ENCODE data around the gene HIBADH.

Gene HIBADH

GRCh38 chr7:27616186-27616491 lies 46.5 kb downstream of the HIBADH start:
- H3K27ac ChIP-seq (ENCODE audit: extremely low read depth, low read depth, low read length), result peak overlapping the region; percentile 54; the same call in 1 of the 2 replicates
- H3K9me3 ChIP-seq (ENCODE audit: control insufficient read depth, insufficient read depth, low read depth, low read length), result no peaks in the 10 kb centered on the region
- POLR2A ChIA-PET, result no interaction called here

GRCh38 chr7:27615420-27616185 lies 47.1 kb downstream of the HIBADH start:
- Histone ChIP-seq H3K27ac (ENCODE audit: extremely low read depth, low read depth, low read length) (peak overlapping the region; percentile 54; the same call in 1 of the 2 replicates), H3K9me3 (ENCODE audit: control insufficient read depth, insufficient read depth, low read depth, low read length) (no peaks in the 10 kb centered on the region), H3K4me3 (ENCODE audit: low read depth, low read length) (no peak overlapping the region), H3K36me3 (ENCODE audit: control insufficient read depth in 2 of 2, insufficient read depth in 1 of 2, low read length in 2 of 2) (peaks cover 0 to 5% of the 10 kb centered on the region in 2 experiments; a peak in 1 of 3 replicates), H3K4me1 (ENCODE audit: control insufficient read depth, insufficient read depth, low read length) (peaks cover 22% of the 10 kb centered on the region)
- ChIA-PET POLR2A (interaction anchor here (0.8 kb wide), 1 partner anchor 9 kb away, joined by 3 read pairs; no protein-coding TSS in a partner anchor), CTCF (no interaction called here)
- peak; percentile 25; the same call in 1 of the 2 replicates for TF ChIP-seq SP7 (tag by site-specific recombination; IDR thresholded peaks at IDR 0.05)
- TF ChIP-seq ZNF514 (tag by site-specific recombination; IDR thresholded peaks at IDR 0.05), result no peak
- no peak for TF ChIP-seq GLIS1 (tag by site-specific recombination; IDR thresholded peaks at IDR 0.05)
- no peak for TF ChIP-seq ZNF423 (tag by site-specific recombination; IDR thresholded peaks at IDR 0.05)
- no peak for TF ChIP-seq ZNF843 (tag by site-specific recombination; IDR thresholded peaks at IDR 0.05)
- peak; percentile 54; the same call in 1 of the 2 replicates for TF ChIP-seq ZNF629 (tag by site-specific recombination; IDR thresholded peaks at IDR 0.05)
- TF ChIP-seq SETDB1 (IDR thresholded peaks at IDR 0.05; ENCODE audit: insufficient read length, low read length), result peak; percentile 52
- peak; percentile 27; the same call in 1 of the 2 replicates for TF ChIP-seq FEZF1 (tag by site-specific recombination; IDR thresholded peaks at IDR 0.05)
- TF ChIP-seq ZFP69B (tag by site-specific recombination; IDR thresholded peaks at IDR 0.05), result no peak
- TF ChIP-seq ZNF133 (tag by site-specific recombination; IDR thresholded peaks at IDR 0.05), result no peak
- TF ChIP-seq ZNF747 (tag by site-specific recombination; IDR thresholded peaks at IDR 0.05), result no peak
- no peak for TF ChIP-seq ZNF23 (tag by site-specific recombination; IDR thresholded peaks at IDR 0.05; ENCODE audit: borderline replicate concordance)
- TF ChIP-seq, protein P1, sequence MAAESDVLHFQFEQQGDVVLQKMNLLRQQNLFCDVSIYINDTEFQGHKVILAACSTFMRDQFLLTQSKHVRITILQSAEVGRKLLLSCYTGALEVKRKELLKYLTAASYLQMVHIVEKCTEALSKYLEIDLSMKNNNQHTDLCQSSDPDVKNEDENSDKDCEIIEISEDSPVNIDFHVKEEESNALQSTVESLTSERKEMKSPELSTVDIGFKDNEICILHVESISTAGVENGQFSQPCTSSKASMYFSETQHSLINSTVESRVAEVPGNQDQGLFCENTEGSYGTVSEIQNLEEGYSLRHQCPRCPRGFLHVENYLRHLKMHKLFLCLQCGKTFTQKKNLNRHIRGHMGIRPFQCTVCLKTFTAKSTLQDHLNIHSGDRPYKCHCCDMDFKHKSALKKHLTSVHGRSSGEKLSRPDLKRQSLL (tag by site-specific recombination; IDR thresholded peaks at IDR 0.05), result peak; percentile 66; the same call in 1 of the 2 replicates
- no peak for TF ChIP-seq ZNF341 (tag by site-specific recombination; IDR thresholded peaks at IDR 0.05; ENCODE audit: low read depth)
- TF ChIP-seq HOXD13 (CRISPR knock-in tag; IDR thresholded peaks at IDR 0.05; ENCODE audit: borderline replicate concordance), result no peak
- TF ChIP-seq, protein P2, sequence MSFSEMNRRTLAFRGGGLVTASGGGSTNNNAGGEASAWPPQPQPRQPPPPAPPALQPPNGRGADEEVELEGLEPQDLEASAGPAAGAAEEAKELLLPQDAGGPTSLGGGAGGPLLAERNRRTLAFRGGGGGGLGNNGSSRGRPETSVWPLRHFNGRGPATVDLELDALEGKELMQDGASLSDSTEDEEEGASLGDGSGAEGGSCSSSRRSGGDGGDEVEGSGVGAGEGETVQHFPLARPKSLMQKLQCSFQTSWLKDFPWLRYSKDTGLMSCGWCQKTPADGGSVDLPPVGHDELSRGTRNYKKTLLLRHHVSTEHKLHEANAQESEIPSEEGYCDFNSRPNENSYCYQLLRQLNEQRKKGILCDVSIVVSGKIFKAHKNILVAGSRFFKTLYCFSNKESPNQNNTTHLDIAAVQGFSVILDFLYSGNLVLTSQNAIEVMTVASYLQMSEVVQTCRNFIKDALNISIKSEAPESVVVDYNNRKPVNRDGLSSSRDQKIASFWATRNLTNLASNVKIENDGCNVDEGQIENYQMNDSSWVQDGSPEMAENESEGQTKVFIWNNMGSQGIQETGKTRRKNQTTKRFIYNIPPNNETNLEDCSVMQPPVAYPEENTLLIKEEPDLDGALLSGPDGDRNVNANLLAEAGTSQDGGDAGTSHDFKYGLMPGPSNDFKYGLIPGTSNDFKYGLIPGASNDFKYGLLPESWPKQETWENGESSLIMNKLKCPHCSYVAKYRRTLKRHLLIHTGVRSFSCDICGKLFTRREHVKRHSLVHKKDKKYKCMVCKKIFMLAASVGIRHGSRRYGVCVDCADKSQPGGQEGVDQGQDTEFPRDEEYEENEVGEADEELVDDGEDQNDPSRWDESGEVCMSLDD (tag by site-specific recombination; IDR thresholded peaks at IDR 0.05), result no peak
- no peak for TF ChIP-seq ZBTB48 (tag by site-specific recombination; IDR thresholded peaks at IDR 0.05)
- TF ChIP-seq ZNF624 (tag by site-specific recombination; IDR thresholded peaks at IDR 0.05), result no peak
- TF ChIP-seq ZNF660 (tag by site-specific recombination; IDR thresholded peaks at IDR 0.05), result no peak
- 0 out of 2 replicates have a peak, but pooled peaks have one; percentile 30 for TF ChIP-seq ZBTB21 (tag by site-specific recombination; IDR thresholded peaks at IDR 0.05)
- TF ChIP-seq, protein P3, sequence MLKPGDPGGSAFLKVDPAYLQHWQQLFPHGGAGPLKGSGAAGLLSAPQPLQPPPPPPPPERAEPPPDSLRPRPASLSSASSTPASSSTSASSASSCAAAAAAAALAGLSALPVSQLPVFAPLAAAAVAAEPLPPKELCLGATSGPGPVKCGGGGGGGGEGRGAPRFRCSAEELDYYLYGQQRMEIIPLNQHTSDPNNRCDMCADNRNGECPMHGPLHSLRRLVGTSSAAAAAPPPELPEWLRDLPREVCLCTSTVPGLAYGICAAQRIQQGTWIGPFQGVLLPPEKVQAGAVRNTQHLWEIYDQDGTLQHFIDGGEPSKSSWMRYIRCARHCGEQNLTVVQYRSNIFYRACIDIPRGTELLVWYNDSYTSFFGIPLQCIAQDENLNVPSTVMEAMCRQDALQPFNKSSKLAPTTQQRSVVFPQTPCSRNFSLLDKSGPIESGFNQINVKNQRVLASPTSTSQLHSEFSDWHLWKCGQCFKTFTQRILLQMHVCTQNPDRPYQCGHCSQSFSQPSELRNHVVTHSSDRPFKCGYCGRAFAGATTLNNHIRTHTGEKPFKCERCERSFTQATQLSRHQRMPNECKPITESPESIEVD (tag by site-specific recombination; IDR thresholded peaks at IDR 0.05), result peak; percentile 62
- TF ChIP-seq ZNF335 (tag by site-specific recombination; conservative IDR thresholded peaks at IDR 0.05), result 0 out of 2 replicates have a peak, but pooled peaks have one; percentile 11
- TF ChIP-seq GLIS2 (tag by site-specific recombination; IDR thresholded peaks at IDR 0.05), result no peak
- TF ChIP-seq ZNF777 (tag by site-specific recombination; IDR thresholded peaks at IDR 0.05; ENCODE audit: borderline replicate concordance), result no peak
- no peak for TF ChIP-seq GLI4 (tag by site-specific recombination; IDR thresholded peaks at IDR 0.05)
- no peak for TF ChIP-seq KLF10 (tag by site-specific recombination; IDR thresholded peaks at IDR 0.05)
- TF ChIP-seq YY1 (tag by site-specific recombination; IDR thresholded peaks at IDR 0.05), result no peak
- TF ChIP-seq ZNF645 (tag by site-specific recombination; IDR thresholded peaks at IDR 0.05), result no peak

More at GRCh38 chr7:27616186-27616491, 46.5 kb downstream of the HIBADH start:
- no peak overlapping the region for H3K4me3 ChIP-seq (ENCODE audit: low read depth, low read length)
- H3K4me1 ChIP-seq (ENCODE audit: control insufficient read depth, insufficient read depth, low read length), result peaks cover 17% of the 10 kb centered on the region
- TF ChIP-seq MZF1 (tag by site-specific recombination; IDR thresholded peaks at IDR 0.05; ENCODE audit: borderline replicate concordance) (peak; percentile 83; the same call in 1 of the 2 replicates), TRIM28 (IDR thresholded peaks at IDR 0.05; ENCODE audit: borderline replicate concordance, low read length) (peak; percentile 49; the same call in 1 of the 2 replicates), SETDB1 (IDR thresholded peaks at IDR 0.05; ENCODE audit: insufficient read length, low read length) (peak; percentile 11), ZBTB17 (tag by site-specific recombination; IDR thresholded peaks at IDR 0.05) (no peak)
- CTCF ChIA-PET, result no interaction called here
- peaks cover 0 to 5% of the 10 kb centered on the region in 2 experiments; a peak in 1 of 3 replicates for H3K36me3 ChIP-seq (ENCODE audit: control insufficient read depth in 2 of 2, insufficient read depth in 1 of 2, low read length in 2 of 2)

Data from HEK293 (cell line).